Measurements from ENCODE around the gene RASAL1. TPM values are rescaled to one million over a fixed set of nuclear protein-coding genes. Genes with fewer than 3 reads are reported as not detected.
A peak's percentile ranks its signal among the peaks of the same experiment; 100 is the strongest.

Gene RASAL1
- polyA plus RNA-seq, 3 donors: not detected

- Histone ChIP-seq H3K36me3 (replicated peaks in 1 of 2; ENCODE audit: control insufficient read depth in 1 of 2, insufficient read depth in 2 of 2, low read length in 2 of 2) (no peaks in the 10 kb centered on the region), H3K79me2 (ENCODE audit: insufficient read depth, low read length) (no peaks in the 10 kb centered on the region), H2AFZ (ENCODE audit: insufficient read depth, low read depth, low read length, poor library complexity, severe bottlenecking) (no peak overlapping the region), H3K27ac (ENCODE audit: low read depth in 1 of 2, low read length in 2 of 2) (no peak overlapping the region), H3K4me3 (replicated peaks in 1 of 3; ENCODE audit: low read depth in 2 of 3, low read length in 3 of 3) (no peak overlapping the region), H3K9me3 (replicated peaks in 1 of 2; ENCODE audit: control insufficient read depth in 1 of 2, insufficient read depth in 1 of 2, low read length in 2 of 2) (no peaks in the 10 kb centered on the region), H3K9ac (ENCODE audit: insufficient read depth, low read length, poor library complexity, severe bottlenecking) (no peak overlapping the region), H3K4me2 (replicated peaks; ENCODE audit: extremely low read depth, low read length, poor library complexity, severe bottlenecking) (no peak overlapping the region), H3K27me3 (ENCODE audit: control insufficient read depth in 2 of 2, insufficient read depth in 2 of 2, low read length in 2 of 2) (peaks cover 0 to 25% of the 10 kb centered on the region in 2 donors), H3K4me1 (ENCODE audit: control insufficient read depth in 1 of 2, insufficient read depth in 2 of 2, low read length in 2 of 2) (peaks cover 7 to 11% of the 10 kb centered on the region in 2 donors), H4K20me1 (ENCODE audit: insufficient read depth, low read length) (no peaks in the 10 kb centered on the region)
- H3K36me3 Mint-ChIP-seq: no peaks in the 10 kb centered on the region
- H3K27ac Mint-ChIP-seq: peak overlapping the region in 1 of 7 donors; percentile 6
- intact Hi-C loops (cut with micrococcal nuclease): no loop called here
- DNase-seq: no peak
- 100% methylated on average over 4 of the region's 6 CpGs for WGBS (ENCODE audit: insufficient coverage)
- no peak for TF ChIP-seq CTCF (IDR thresholded peaks at IDR 0.05)
- H3K9me3 Mint-ChIP-seq: peaks cover 0 to 6% (median 0%) of the 10 kb centered on the region in 7 donors
- peaks cover 29 to 55% (median 32%) of the 10 kb centered on the region in 3 donors for H3K27me3 Mint-ChIP-seq (ENCODE audit: low read depth in 3 of 3)
- H3K4me1 Mint-ChIP-seq: peaks cover 17% of the 10 kb centered on the region
- H3K4me3 Mint-ChIP-seq: no peak overlapping the region
Observed at GRCh38 chr12:113133036-113133435, 2.5 kb downstream of the RASAL1 start.

GRCh38 chr12:113131556-113131955 is 4.0 kb downstream of the RASAL1 start:
- DNase-seq: no peak
- Histone ChIP-seq H3K9ac (ENCODE audit: insufficient read depth, low read length, poor library complexity, severe bottlenecking) (no peak overlapping the region), H4K20me1 (ENCODE audit: insufficient read depth, low read length) (no peaks in the 10 kb centered on the region), H3K4me1 (ENCODE audit: control insufficient read depth in 1 of 2, insufficient read depth in 2 of 2, low read length in 2 of 2) (peaks cover 7 to 10% of the 10 kb centered on the region in 2 donors), H3K9me3 (replicated peaks in 1 of 2; ENCODE audit: control insufficient read depth in 1 of 2, insufficient read depth in 1 of 2, low read length in 2 of 2) (no peaks in the 10 kb centered on the region), H3K4me3 (replicated peaks in 1 of 3; ENCODE audit: low read depth in 2 of 3, low read length in 3 of 3) (no peak overlapping the region), H3K4me2 (replicated peaks; ENCODE audit: extremely low read depth, low read length, poor library complexity, severe bottlenecking) (no peak overlapping the region), H3K79me2 (ENCODE audit: insufficient read depth, low read length) (no peaks in the 10 kb centered on the region), H2AFZ (ENCODE audit: insufficient read depth, low read depth, low read length, poor library complexity, severe bottlenecking) (no peak overlapping the region), H3K36me3 (replicated peaks in 1 of 2; ENCODE audit: control insufficient read depth in 1 of 2, insufficient read depth in 2 of 2, low read length in 2 of 2) (no peaks in the 10 kb centered on the region), H3K27me3 (ENCODE audit: control insufficient read depth in 2 of 2, insufficient read depth in 2 of 2, low read length in 2 of 2) (peaks cover 0 to 23% of the 10 kb centered on the region in 2 donors), H3K27ac (ENCODE audit: low read depth in 1 of 2, low read length in 2 of 2) (no peak overlapping the region)
- WGBS (ENCODE audit: insufficient coverage): 94% methylated on average over 1 of the region's 1 CpG
- no peak for TF ChIP-seq CTCF (IDR thresholded peaks at IDR 0.05)
- H3K9me3 Mint-ChIP-seq: peaks cover 0 to 6% (median 0%) of the 10 kb centered on the region in 7 donors
- no peak overlapping the region for H3K4me3 Mint-ChIP-seq
- intact Hi-C loops (cut with micrococcal nuclease): no loop called here
- H3K36me3 Mint-ChIP-seq: no peaks in the 10 kb centered on the region
- peaks cover 13% of the 10 kb centered on the region for H3K4me1 Mint-ChIP-seq
- H3K27ac Mint-ChIP-seq: peak overlapping the region in 1 of 7 donors; percentile 33
- peaks cover 24 to 52% (median 28%) of the 10 kb centered on the region in 3 donors for H3K27me3 Mint-ChIP-seq (ENCODE audit: low read depth in 3 of 3)
